HG03108 (cell line): ENCODE measurements around the gene SLC7A8.

Experiments used
- ATAC-seq: cut with Tn5 transposase; IDR thresholded peaks from one replicate; pipeline ENCODE4 v1.9.1; 2021; ENCODE audit warnings: moderate library complexity; ENCODE audit not compliant: unreplicated experiment

Gene SLC7A8

DNA sequence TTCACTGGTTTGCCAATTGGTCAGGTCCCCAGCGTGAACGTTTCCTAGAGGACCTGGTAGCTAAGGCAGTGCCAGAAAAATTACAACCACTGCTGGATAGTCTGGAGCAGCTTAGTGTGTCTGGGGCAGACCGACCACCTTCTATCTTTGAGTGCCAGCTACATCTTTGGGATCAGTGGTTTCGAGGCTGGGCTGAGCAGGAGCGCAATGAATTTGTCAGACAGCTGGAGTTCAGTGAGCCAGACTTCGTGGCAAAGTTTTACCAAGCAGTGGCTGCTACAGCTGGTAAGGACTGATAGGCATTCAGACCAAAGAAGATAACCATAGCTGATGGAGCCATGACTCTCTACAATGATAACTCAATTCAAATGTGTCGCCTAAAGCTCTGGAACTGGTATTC, 85.7 kb downstream of the SLC7A8 start:
- ATAC-seq: no peak

DNA sequence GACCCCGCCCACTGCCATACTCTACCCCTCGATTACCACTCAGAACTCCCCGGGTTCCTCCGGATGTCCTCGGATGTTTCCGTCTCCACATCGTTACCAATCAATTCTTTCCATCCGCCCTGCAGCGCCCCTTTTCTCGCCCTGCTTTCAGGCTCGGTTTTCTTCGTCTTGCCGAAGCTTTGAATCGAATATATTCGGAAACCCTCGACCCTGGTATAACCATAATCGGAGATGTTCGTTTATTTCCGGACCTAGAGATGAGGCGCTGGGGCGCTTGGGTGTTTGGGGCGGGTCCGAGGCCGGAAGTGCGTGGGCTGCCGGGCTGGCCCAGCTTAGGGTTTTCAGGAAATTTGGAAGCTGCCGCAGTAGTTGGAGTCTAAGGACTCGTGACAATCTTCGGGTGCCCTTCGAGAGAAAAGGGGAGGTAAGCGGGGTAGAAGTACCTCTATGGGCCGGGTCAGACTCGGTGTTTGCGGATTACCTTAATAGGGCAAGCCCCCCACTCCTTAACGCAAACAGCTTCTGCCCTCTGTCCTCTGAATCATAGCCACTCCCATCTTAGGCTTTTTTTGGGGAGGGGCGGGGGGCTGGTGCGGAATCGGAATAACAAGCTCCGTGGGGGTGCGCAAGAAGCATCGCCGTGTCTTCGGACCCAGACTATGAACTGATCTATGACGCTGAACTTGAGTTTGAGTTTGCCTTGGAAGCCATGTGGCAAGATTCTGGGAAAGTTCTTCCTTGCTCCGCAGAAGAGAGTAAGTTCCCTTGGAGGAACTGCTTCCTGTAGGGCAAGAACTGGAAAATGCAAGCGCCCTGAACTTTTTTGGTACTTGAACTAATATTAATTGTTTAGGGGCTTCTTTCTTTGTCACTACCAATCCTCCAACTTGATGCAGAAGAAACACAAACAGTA, 88.0 kb downstream of the SLC7A8 start, which contains the start of gene C14orf119:
Gene C14orf119, plus strand, starts transcription at position 310 of the 913 bp plus-strand sequence. CDS start 2,154 bp downstream, outside the sequence.
- peak; percentile 89 for ATAC-seq

DNA sequence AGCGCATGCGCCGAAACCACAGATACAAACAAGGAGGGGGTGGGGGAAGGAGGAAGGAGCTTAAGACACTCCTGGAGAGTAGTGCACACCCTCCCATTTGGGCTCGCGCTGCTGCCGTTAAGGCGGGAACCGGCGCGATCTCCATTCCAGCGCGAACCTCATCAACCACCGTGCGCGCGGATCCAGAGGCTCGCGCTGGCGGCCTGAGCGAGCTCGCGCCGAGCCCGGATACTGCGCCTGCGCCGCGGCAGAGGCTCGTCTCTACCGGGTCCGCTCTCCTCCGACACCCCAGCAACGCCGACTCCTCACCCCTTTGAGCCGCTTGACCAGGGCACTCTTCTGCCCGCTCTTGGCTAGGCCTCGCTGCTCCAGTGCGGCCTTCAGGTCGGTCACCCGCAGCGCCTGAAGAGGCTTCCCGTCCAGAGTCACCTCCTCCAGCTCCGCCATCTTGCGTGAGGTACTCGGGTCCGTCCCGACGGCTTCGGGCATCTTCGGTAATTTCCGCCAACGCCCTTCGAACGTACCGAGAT, 88.7 kb downstream of the SLC7A8 start, which contains the start of gene ACIN1:
Gene ACIN1, minus strand, starts transcription at position 471 of the 530 bp plus-strand sequence. Its CDS starts 24 bp downstream, at position 447.
- peak; percentile 24 for ATAC-seq

DNA sequence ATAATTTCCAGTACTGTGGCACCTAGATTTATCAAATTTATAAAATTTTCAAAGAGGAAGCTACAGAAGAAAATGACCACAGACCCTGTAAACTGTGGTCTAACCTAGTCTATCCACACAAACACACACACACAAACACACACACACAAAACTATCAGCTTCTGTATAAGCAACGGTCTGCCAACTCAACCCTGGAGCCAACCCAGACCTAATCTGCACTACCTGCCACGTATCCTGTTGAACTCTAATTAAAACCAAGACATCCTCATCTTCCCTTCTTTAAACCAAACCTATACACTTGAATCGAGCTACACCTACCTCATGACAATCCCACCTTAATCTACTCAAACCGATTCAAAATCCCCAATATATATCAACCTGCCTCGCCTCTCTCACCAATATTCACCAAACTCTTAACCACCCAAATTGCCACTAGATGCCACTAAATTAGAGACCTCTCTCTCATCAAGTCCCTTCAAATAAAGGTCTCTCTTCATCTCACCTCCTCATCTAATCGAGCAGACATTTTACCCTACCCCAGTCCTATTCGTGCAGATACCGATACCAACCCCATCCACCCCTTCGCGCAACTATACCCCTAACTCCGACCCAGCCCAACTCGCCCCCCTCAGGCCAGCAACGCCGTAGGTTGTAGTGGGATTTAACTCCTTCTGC, 89.3 kb downstream of the SLC7A8 start:
- ATAC-seq: peak; percentile 25

DNA sequence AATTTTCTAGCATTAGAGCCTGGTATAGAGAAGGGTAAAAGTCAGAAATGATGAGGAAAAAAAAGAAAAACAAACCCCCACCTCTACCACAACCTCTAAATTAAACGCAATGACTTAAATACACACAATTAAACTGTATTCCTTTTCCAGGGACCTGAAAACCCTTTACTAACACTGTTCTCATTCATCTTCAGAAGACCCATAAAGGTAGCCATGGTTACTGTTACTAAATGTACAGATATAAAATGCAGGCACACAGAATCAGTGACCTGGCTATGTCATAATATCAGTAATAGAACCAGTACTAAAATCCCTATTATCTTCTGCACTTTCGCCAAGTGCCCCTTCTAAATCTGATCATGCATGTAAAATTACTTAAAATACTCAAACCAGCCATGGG, 89.9 kb downstream of the SLC7A8 start:
- ATAC-seq: no peak

DNA sequence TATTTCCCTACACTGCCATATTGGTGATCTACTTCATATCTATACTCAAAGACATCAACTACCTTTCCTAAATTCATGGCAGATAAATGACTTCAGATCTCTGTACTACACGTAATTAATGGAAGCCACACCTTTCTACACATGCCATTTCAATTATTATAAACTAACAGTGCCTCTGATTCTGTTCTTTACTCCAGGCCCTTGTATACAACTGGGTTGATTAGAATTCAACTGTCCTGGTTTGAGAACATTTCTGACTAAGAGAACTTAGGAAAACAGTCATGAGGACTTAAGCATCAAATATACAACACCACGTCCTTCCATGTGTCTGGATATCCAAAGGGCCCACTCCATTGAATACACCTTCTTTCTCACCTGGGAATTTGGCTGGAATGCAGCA, 90.4 kb downstream of the SLC7A8 start:
- no peak for ATAC-seq

DNA sequence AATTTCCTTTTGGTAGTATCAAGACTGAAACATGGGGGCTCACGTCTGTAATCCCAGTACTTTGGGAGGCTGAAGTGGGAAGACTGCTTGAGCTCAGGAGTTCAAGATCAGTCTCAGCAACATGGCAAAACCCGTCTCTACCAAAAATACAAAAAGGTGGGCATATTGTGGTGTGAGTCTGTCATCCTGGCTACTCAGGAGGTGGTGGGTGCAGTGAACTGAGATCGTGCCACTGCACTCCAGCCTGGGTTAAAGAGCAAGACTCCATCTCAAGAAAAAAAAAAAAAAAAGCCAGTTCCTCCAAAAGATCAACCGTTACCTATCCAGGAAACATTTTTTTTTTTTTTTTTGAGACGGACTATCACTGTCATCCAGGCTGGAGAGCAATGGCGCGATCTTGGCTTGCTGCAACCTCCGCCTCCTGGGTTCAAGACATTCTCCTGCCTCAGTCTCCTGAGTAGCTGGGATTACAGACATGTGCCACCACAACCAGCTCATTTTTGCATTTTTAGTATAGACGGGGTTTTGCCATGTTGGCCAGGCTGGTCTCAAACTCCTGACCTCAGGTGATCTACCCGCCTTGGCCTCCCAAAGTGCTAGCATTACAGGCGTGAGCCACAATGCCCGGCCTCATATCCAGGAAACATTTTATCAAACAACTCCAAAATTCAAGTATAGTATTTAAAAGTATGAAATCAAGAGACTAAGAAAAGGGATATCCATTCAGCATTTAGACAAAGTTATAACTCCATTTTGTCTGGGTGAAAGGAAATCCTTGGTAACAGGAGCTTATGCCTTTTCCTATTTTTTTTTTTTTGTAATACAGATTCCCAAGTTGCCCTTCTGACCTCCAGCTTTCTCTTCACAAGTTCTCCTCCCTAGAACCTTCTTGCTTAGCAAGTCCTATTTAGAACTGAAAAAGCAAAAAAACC, 91.9 kb downstream of the SLC7A8 start:
- no peak for ATAC-seq

DNA sequence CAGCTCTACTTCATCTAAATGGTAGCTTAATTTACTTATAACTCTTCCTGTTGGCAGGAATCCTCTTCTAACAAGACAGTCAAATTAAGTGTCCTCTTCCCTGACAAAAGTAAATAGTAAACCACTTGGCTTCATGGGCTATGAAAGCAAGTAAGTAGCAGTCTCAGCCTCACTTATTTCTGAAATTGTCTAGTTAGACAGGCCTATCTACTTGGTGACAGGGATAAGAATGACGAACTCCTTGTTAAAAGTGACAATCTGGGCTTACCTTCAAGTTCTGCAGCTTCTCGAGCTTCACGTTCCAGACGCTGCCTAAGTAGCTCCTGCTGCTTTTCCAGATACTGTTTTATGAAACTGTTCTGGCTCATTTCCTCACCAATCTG, 93.2 kb downstream of the SLC7A8 start:
- ATAC-seq: no peak

DNA sequence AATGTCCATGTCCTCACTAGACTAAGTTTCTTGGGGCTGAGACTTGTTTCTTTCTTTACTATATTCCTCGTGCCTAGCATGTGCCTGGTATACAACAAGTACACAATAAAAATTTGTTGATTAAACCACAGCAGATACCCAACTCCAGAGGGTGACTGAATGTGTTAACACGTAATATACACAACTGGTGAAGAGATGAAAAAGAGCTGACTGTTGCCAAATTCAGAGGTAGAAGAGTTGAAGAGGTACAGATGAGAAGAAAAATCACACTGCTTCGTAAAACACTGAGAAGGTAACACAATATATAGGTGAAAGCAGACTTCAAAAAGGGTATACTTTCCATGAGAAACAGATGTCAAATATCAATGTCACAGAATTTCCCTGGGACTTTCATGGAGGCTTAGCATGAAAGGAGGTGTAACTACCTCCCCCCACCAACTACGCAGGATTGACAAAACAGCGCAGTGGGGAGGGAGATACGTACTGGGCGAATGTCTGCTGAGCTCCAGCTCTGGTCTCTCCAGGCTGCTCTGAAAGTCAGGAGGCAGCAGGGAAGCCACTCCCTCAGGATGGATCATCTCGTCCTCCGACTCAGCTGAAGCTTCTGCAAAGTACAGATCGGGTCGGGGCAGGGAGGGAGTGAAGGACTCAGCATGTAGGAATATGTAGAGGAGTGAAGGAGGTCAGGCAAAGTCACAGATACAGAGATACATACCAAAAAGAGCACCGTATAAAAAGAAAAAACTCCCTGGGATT, 93.8 kb downstream of the SLC7A8 start:
- no peak for ATAC-seq

DNA sequence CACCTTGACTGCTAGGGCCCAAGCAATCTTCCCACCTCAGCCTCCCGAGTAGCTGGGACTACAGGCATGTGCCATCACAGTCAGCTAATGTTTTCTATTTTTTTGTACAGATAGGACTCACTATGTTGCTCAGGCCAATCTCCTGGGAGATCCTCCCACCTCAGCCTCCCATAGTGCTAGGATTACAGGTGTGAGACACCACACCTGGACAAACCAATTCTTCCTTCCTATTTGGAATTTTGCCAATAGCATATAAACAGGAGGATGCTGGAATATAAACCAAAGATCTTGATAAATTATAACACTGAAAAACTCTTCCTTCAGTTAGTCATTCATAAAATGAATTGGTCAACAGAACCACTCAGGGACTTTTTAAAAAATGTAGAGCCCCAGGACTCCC, 96.9 kb downstream of the SLC7A8 start:
- ATAC-seq: no peak

DNA sequence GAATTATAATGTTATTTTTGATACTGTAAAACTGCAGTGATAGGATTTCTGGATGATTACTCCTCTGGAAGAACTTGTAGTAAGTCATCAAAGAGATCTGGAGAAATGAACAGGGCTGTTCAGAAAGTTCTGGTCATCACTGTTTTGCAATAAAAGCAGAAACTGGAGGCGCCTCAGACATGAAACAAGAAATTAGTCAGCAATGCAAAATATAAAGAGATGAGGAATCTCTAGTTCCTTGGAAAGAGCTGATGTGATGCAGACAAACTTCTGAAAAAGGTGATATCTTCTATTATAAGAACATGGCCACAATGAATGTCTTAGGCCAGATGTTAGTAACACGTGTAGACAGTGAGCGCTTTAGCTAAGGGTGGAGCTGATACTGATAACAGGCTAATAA, 98.0 kb downstream of the SLC7A8 start:
- no peak for ATAC-seq

DNA sequence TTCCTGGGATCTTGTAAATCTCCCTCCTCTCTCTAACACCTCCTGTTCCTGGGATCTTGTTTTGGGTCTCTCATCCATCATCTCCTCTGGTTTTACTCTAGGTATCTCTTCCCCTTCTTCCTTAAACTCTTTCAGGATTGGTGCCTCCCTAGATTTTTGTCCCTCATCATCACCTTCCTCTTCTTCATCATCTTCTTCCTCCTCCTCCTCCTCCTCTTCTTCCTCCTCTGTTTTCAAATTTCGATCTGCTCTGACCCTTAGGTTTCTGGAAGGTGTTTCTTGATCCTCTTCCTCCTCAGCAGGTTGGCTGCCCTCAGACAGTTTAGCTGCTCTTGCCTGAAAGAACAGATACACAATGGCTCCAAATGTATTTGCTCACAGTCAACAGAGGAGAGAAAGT, 103.0 kb downstream of the SLC7A8 start:
- ATAC-seq: no peak

DNA sequence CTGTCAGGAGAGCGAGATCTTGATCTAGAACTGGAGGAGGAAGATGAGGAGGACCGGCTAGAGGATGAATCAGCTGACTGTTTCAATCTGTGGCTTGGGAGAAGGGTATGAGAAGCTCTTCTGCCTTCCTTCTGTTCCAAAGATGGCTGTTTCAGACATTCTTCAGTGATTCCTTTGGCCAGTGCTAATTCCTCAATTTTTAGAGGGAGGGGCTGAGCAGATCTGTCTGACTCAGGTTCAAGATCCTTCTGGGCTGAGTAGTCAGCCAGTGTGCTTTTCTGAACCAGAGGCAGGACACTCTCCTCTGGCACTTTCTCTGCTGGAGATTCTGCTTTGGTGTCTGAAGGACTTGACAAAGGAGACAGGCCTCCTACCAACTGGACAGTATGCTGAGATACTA, 103.7 kb downstream of the SLC7A8 start:
- ATAC-seq: no peak

DNA sequence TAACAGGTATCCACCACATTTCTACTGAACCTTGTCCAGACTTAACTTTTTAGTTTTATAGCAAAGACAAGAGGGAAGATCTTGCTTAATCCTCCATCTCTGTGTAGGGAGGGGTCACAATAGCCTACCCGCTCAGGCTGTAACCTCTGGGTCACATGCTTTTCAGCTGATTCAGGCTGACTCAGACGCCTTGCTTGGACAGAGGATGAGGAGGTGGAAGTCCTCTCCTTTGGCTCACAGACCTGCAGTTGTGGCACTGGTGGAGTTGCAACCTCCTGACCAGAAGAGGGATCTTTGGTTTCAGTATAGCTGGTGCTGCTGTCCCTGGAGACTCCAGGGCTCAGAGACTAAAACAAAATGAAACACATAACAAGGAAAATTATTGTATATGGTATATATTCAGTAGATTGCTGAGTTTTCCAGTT, 104.8 kb downstream of the SLC7A8 start:
- ATAC-seq: no peak

DNA sequence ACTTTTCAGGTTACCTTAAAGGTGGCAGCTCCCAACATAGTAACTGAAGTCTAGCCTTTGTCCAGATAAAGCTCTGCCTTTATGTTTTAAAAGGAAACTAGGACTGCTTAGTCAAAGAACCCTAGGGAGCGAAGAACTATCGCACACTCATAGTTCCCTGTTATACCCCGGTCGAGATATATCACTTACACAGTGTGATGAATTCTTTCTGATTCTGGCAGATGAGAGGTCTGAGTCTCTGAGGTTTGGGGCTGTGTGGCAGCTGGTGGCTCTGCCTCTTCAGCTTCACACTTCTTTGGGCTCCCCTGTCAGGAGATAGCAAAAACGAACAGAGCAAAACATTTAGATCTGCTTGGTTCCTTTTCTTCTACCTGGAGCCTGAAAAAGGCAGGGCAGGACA, 105.5 kb downstream of the SLC7A8 start:
- ATAC-seq: no peak

DNA sequence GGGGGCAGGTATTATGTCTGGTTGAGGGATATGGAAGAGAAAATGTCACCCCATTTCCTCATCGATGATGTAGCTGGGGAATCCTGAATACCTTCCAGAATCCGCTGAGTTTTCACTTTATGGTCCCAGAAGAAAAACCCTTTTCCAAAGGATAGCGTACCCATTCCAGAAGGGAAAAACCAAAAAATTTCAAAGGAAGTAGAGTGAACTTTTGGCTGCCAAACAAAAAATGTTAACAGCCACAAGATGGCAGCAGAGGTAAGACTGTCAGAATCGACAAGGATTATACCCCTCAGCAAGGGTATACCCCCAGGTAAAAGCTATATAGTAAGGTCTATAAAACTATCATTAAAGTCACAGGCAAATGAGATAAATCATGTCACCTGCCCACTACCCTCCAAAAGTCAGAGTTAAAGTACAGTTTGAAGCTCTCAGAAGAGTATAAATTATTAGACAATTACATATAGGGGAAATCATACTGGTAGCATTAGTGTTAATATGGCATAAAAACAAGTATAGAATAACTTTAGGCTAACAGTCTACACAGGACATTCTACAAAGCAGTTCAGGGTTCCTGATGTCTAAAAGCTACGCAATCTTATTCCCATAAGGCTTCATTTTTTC, 106.6 kb downstream of the SLC7A8 start:
- ATAC-seq: no peak
